ENCODE results near the gene SGCA.

The SGCA gene

GRCh38 chr17:50209472-50210239, 43.9 kb downstream of the SGCA start:
- DNase-seq (ENCODE audit: low read depth), result no peak

- DNase-seq (ENCODE audit: low read depth), result no peak
These were observed 44.7 kb downstream of the SGCA start for GRCh38 chr17:50210240-50211225.

- no peak for DNase-seq (ENCODE audit: low read depth)
These were observed 45.7 kb downstream of the SGCA start for GRCh38 chr17:50211249-50212120.

DNA sequence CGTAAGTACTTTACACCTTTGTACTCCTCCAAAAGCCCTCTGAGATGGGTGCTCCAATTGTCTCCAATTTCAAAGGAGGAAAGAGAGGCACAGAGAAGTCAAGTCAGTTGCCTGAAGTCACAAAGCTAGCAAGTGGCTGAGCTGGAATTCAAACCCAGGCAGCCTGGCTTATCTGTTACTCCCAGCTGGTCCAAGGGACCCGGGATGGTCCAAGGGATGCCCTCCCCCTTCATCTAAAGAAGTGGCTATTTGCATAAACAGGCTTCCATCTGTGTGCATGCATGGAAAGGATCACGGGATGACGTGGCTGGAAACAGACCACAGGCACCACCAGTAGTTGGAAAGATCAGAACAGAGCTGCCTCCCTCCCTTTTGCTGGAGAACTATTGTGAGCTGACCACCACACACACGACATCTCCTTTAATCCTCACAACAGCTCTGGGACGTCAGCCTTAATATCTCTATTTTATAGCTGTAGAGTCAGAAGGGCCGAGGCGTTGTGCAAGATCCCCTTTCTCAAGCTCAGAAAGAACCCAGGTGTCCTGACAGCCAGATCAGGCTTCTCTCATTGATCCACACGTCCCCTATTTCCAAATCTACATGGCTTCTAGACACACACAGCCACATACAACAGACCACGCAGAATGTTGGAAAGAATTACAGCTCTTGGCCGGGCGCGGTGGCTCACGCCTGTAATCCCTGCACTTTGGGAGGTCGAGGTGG, 46.5 kb downstream of the SGCA start:
- DNase-seq (ENCODE audit: low read depth), result no peak

- no peak for DNase-seq (ENCODE audit: low read depth)
These were observed 47.5 kb downstream of the SGCA start for GRCh38 chr17:50213026-50214022.

DNA sequence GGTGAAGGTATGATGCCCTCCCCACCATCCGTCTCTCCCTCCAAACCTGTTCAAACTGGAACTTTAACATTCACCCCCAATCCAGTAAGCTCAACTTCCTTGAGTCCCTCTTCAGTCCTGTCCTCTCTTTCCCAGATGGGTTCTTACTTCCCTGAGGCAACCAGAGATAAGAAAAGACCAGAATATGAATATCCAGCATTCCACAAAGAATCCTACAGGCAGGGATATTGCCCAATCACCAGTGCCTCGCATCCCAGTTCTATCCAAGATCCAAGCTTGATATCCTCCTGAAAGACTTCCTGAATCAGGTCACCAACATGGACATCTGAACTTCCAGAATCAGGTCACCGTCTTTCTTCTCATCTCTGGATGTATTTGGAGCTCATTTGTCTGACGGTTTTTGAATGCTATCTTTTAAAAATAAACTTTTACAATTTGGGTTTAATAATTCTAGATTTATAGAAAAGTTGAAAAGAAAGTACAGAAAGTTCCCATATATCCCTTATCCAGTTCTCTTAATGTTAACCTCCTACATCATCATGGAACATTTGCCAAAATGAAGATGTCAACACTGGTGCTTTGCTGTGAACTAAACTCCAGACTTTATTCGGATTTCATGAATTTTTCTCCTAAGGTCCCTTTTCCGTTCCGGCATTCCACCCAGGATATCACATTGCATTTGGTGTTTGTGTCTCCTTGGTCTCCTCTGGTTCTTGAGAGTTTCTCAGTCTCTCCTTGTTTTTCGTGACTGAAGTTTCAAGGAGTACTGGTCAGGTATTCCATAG, 49.4 kb downstream of the SGCA start:
- DNase-seq (ENCODE audit: low read depth), result no peak

DNA sequence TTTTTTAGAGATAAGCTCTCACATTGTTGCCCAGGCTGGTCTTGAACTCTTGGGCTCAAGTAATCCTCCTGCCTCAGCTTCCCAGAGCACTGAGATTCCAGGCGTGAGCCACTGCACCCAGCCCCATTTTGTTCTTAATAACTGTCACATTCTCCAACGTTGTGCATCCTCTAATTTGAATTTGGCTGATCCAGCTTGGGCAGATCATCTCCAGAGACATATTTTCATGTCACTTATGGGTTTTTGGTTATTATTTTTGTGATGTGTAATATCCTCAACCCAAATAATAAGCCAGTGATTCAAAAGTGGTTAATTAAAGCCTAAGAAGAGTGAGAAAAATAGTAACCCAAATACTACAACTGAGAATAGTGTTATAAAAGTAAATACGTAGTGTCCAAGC, 51.8 kb downstream of the SGCA start:
- no peak for DNase-seq (ENCODE audit: low read depth)

GRCh38 chr17:50218071-50218759, 52.4 kb downstream of the SGCA start:
- DNase-seq (ENCODE audit: low read depth), result no peak

DNA sequence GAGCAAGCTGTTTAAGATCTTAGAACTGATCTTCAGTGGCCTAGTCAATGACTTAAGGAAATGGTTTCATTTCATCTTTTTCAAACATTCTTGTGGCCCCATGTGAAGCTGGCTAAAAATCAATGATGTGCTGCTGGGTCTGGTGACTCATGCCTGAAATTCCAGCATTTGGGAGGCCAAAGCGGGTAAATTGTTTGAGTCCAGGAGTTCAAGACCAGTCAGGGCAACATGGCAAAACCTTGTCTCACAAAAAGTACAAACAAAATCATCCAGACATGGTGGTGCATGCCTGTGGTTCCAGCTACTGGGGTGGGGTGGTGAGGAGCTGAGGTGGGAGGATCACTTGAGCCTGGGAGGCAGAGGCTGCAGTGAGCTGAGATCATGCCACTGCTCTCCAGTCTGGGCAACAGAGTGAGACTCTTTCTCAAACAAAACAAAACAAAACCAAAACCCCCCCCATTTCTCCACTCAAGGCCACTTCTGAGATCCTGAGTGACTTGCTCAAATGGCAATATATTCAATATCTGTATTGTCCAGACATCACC, 53.0 kb downstream of the SGCA start:
- DNase-seq (ENCODE audit: low read depth), result no peak

GRCh38 chr17:50219342-50219741, 53.5 kb downstream of the SGCA start:
- DNase-seq (ENCODE audit: low read depth), result no peak

DNA sequence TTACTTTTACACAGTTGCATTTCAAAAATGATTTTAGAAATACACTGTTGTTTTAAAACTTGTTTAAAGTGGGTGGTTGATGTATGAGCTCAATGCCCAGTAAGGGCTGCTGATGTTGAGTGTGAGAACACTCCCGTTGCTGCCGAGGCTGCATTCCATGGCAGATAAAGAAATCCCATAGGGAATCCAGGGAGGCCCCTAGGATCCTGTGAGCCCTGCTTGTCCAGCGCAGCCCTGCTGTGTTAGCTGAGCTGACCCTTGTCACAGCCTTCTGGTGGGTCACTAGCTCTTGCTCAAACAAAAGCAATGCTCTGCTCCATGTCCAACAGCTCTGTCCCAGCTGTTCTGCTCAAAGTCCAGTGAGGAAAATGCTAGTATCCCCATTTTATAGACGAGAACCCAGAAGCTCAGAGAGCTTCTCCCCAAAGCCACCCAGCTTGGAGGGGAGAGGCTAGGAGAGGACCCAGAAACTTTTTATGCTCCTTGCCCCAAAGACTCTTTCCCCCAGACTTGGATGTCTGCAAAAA, 54.2 kb downstream of the SGCA start:
- no peak for DNase-seq (ENCODE audit: low read depth)

DNA sequence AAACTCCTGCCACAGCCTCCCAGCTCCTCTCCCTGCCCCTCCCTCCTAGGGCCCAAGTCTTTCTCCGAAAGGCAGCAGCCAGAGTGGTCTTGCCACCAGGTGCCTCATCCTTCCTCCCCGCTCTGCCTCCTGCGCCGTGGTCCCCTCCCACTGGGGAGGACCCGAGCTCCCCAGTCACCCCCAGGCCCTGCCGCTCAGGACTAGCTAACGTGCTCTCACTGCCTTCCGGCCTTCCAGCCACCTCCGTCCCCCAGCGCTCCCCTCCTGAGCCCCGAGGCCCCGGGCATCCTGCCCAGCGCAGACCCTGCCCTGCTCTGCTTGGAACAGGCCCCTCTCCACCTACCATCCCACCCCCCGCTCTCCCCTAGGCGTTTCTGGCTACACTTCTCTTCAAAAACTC, 55.0 kb downstream of the SGCA start:
- no peak for DNase-seq (ENCODE audit: low read depth)

GRCh38 chr17:50221266-50221863, 55.6 kb downstream of the SGCA start:
- no peak for DNase-seq (ENCODE audit: low read depth)

DNA sequence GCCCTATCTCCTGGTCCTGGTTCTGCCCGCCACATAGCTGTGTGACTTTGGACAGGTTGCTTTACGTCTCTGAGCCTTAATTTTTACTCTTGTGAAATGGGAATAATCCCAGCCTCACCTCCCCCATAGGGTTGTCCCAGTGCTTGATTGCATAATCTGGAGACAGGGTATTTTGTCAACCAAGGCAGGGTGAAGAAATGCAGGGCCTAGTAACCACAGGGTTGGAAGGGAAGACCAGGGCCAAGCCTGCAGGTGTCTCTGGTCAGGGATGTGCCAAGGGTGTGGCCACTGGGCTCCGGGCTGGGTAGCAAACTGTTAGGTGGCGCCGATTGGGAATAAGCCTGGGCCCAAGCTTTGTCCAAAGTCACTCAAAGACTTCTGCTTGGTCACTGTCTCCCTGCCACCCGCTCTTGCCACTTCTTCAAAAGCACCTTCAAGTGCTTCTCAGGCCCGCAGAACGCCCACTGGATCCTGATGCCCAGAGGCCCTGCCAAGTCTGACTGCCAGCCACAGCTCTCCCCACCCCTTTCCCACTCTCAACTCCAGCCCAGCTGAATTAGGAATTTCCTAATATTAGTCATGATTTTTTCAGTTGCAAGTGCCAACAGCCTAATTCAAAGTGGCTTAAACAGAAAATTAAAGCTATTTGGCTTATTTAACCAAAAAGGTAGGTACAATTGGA, 56.2 kb downstream of the SGCA start:
- DNase-seq (ENCODE audit: low read depth), result no peak

DNA sequence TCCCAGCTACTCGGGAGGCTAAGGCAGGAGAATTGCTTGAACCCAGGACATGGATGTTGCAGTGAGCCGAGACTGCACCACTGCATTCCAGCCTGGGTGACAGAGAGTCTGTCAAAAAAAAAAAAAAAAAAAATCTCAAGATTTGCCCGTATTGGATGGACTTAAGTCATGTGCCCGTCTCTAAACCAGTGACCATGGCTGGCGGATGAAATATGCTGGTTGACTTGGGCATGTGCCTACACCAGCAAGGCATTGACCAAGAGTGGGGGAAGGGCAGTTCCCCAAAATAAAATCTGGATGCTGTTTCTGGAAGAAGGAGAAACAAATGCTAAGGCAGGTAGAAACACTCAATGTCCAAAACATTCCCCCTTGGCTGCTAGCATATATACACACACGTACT, 57.1 kb downstream of the SGCA start:
- DNase-seq (ENCODE audit: low read depth), result no peak

Data from activated gamma-delta T cell treated with anti-CD3 and anti-CD28 coated beads, Interleukin-2, amount 50 U/mL, for 16 hours (primary cell).